CD8-positive, alpha-beta memory T cell (primary cell): ENCODE results near the gene CORO2B. TPM values are rescaled to one million over a fixed set of nuclear protein-coding genes. Genes with fewer than 3 reads are reported as not detected.
A peak's percentile ranks its signal among the peaks of the same experiment; 100 is the strongest.

Experiments used
- CTCF ChIA-PET: fragments of 350-600 bp; sonication (Branson Sonifier 250); formaldehyde crosslinking; loops from one replicate; lab custom pipeline; 2021; ENCODE audit warnings: antibody characterized with exemption; lab: Charles Lee
- POLR2A ChIA-PET: fragments of 350-600 bp; sonication (Branson Sonifier 250); formaldehyde crosslinking; loops from one replicate; lab custom pipeline; 2021; ENCODE audit warnings: antibody characterized with exemption; lab: Charles Lee
- DNase-seq, 5 donors: peaks; one replicate each; pipeline versions ENCODE4 v3.0.0 to v3.0.0-alpha.2; 2020 to 2022; ENCODE audit warnings: mixed read lengths in 1 of 5
- H3K27ac ChIP-seq: one replicate; pipeline ENCODE4 v1.7.0; 2013; ENCODE audit warnings: low read depth, mild to moderate bottlenecking, low read length, moderate library complexity
- H3K27me3 ChIP-seq: 2 replicates; pipeline ENCODE4 v1.7.0; 2013; ENCODE audit warnings: low read length, mild to moderate bottlenecking; ENCODE audit not compliant: insufficient read depth, poor library complexity, severe bottlenecking
- H3K36me3 ChIP-seq: 2 replicates; pipeline ENCODE4 v1.7.0; 2013; ENCODE audit warnings: mild to moderate bottlenecking, low read length, moderate library complexity; ENCODE audit not compliant: insufficient read depth
- H3K4me1 ChIP-seq: 2 replicates; pipeline ENCODE4 v1.7.0; 2013; ENCODE audit warnings: mild to moderate bottlenecking, low read length, moderate library complexity; ENCODE audit not compliant: insufficient read depth
- H3K4me3 ChIP-seq: 2 replicates; pipeline ENCODE4 v1.7.0; 2013; ENCODE audit warnings: mild to moderate bottlenecking, low read length
- H3K9me3 ChIP-seq: 2 replicates; pipeline ENCODE4 v1.7.0; 2013; ENCODE audit warnings: mild to moderate bottlenecking, low read length
- H3K27ac Mint-ChIP-seq, 8 donors: one replicate each; pipeline ENCODE4 v1.8.0; 2020 to 2021; ENCODE audit warnings: mixed read lengths in 8 of 8, mild to moderate bottlenecking in 6 of 8, inconsistent platforms in 3 of 8, moderate library complexity in 3 of 8
- H3K27me3 Mint-ChIP-seq, 2 donors: one replicate each; pipeline ENCODE4 v1.8.0; 2020 to 2021; ENCODE audit warnings: mixed read lengths in 2 of 2, mild to moderate bottlenecking in 1 of 2, moderate library complexity in 1 of 2
- H3K36me3 Mint-ChIP-seq, 3 donors: one replicate each; pipeline ENCODE4 v1.8.0; 2020 to 2021; ENCODE audit warnings: mixed read lengths in 3 of 3, inconsistent platforms in 1 of 3, mild to moderate bottlenecking in 1 of 3
- H3K4me1 Mint-ChIP-seq, 3 donors: one replicate each; pipeline ENCODE4 v1.8.0; 2020 to 2021; ENCODE audit warnings: mixed read lengths in 3 of 3, inconsistent platforms in 1 of 3, mild to moderate bottlenecking in 1 of 3
- H3K4me3 Mint-ChIP-seq, 7 donors: one replicate each; pipeline ENCODE4 v1.8.0; 2020 to 2021; ENCODE audit warnings: mixed read lengths in 7 of 7, mild to moderate bottlenecking in 6 of 7, moderate library complexity in 4 of 7, inconsistent platforms in 2 of 7
- H3K9me3 Mint-ChIP-seq, 5 donors: one replicate each; pipeline ENCODE4 v1.8.0; 2020 to 2022; ENCODE audit warnings: mixed read lengths in 5 of 5, mild to moderate bottlenecking in 3 of 5, moderate library complexity in 2 of 5, inconsistent platforms in 1 of 5
- polyA plus RNA-seq: library from polyadenylated mRNA; unstranded; fragments of 300-500 nt; fragmentation: Illumina TruSeq; gene quantifications from one replicate; pipeline ENCODE4 v1.2.3, GENCODE V29; 2021
- total RNA-seq, 2 experiments: library from RNA; stranded (reverse); gene quantifications; one replicate each; pipeline ENCODE4 v1.2.3, GENCODE V29; 2021

Gene CORO2B
- total and polyA plus RNA-seq, 3 experiments from 2014 or later, result not detected

DNA sequence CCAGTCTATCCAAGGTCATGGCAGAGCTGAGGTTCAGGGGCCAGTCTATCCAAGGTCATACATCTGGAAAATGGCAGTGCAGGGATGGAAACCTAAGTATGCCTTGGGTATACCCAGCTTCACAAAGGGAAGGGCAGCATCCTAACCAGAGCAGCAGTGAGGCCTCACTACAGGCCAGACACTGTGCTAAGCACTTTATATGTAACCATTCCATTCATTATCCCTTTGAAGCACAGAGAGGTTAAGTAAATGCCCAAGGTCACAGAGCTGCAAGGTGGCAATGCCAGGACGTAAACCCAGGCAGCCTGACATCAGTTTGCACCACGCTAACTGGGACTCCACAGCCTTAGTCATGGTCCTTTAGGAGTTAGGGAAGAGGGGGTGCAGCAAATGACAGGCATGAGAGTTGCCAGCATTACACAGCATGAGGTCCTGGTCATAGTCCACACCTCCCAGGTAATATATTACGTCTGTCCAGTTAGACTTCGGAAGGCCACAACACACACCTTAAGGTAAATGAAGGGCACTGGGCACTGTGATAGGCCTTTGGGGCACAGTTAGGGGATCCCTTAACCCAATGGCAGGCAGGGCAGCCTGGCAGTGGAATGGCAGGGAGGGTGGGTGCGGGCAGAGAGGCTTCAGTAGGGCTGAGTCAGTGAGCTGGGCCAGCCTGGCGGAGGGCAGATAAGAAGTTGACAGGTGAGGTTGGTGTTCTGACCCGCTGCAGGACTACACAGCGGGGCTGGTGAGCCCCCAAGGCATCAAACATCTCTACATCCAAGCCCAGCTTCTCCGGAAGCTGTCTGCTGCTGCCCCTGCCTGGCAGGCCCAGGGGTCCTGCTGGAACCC is 21.1 kb upstream of the CORO2B start:
- H3K27ac Mint-ChIP-seq, result no peak overlapping the region
- H3K4me1 ChIP-seq, result peaks cover 11% of the 10 kb centered on the region
- H3K27me3 Mint-ChIP-seq, result peaks cover 31 to 82% of the 10 kb centered on the region in 2 donors
- H3K4me3 ChIP-seq, result no peak overlapping the region
- H3K9me3 ChIP-seq, result no peaks in the 10 kb centered on the region
- ChIA-PET CTCF (interaction anchor here (0.7 to 1.7 kb wide), 2 partner anchors 318 to 319 kb away, joined by 3 to 6 read pairs; no protein-coding TSS in a partner anchor), POLR2A (no interaction called here)
- H3K36me3 ChIP-seq, result no peaks in the 10 kb centered on the region
- peaks cover 10% of the 10 kb centered on the region for H3K27me3 ChIP-seq
- no peak for DNase-seq
- no peaks in the 10 kb centered on the region for H3K9me3 Mint-ChIP-seq
- H3K27ac ChIP-seq, result no peak overlapping the region
- no peaks in the 10 kb centered on the region for H3K36me3 Mint-ChIP-seq
- peaks cover 17 to 22% (median 22%) of the 10 kb centered on the region in 3 donors for H3K4me1 Mint-ChIP-seq
- H3K4me3 Mint-ChIP-seq, result peak overlapping the region in 1 of 7 donors; percentile 16

DNA sequence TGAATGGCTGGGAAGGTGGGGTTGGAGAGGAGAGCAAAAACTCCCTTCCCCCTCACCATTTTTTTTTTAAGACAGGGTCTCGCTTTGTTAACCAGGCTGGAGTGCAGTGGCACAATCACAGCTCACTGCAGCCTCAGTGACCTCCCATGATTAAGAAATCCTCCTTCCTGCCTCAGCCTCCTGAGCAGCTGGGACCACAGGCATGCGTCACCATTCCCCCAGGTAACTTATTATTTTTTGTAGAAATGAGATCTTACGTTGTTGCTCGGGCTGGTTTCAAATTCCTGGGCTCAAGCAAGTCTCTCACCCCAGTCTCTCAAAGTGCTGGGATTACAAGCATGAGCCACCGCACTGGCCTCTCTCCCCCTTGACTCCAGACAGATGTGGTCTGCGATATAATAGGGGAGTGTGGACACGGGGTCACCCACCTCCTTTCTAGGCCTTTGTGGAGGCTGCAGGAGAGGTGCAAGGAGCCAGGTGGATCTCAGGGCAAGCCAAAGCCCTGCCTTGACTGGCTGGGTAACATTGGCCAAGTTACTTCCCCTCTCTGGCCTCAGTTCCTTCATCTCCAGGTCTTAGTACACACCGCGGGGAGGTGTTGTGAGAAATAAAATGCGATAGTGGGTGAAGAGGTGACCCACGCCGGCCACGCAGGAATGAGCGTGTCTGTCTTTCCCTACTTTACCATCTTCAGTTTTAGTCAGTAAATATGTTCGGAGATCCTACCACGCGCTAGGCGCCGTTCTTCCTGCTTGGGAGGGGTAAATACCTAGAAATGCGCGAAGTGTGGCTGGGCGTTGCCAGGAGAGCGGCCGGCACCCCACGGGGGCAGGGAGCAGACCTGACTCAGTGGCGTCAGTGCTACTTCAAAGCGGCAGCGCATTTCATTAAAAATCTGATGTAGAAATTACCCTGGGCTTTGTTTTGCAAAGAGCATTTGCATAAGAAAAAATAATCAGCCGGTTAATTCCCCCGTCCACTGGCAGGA is 20.2 kb upstream of the CORO2B start:
- Mint-ChIP-seq H3K36me3 (no peaks in the 10 kb centered on the region), H3K27ac (peak overlapping the region in 1 of 8 donors; percentile 20), H3K27me3 (peaks cover 27 to 77% of the 10 kb centered on the region in 2 donors), H3K4me1 (peaks cover 17 to 22% (median 22%) of the 10 kb centered on the region in 3 donors), H3K9me3 (no peaks in the 10 kb centered on the region), H3K4me3 (peak overlapping the region; percentile 67 to 91 (median 78))
- ChIA-PET POLR2A (no interaction called here), CTCF (interaction anchor here (0.8 to 3.0 kb wide), 8 partner anchors 9 to 317 kb away, joined by 3 to 42 read pairs (median 9); no protein-coding TSS in a partner anchor)
- Histone ChIP-seq H3K27ac (no peak overlapping the region), H3K9me3 (no peaks in the 10 kb centered on the region), H3K27me3 (peaks cover 10% of the 10 kb centered on the region), H3K36me3 (no peaks in the 10 kb centered on the region), H3K4me3 (peak overlapping the region; percentile 36), H3K4me1 (peaks cover 11% of the 10 kb centered on the region)
- DNase-seq, result no peak

DNA sequence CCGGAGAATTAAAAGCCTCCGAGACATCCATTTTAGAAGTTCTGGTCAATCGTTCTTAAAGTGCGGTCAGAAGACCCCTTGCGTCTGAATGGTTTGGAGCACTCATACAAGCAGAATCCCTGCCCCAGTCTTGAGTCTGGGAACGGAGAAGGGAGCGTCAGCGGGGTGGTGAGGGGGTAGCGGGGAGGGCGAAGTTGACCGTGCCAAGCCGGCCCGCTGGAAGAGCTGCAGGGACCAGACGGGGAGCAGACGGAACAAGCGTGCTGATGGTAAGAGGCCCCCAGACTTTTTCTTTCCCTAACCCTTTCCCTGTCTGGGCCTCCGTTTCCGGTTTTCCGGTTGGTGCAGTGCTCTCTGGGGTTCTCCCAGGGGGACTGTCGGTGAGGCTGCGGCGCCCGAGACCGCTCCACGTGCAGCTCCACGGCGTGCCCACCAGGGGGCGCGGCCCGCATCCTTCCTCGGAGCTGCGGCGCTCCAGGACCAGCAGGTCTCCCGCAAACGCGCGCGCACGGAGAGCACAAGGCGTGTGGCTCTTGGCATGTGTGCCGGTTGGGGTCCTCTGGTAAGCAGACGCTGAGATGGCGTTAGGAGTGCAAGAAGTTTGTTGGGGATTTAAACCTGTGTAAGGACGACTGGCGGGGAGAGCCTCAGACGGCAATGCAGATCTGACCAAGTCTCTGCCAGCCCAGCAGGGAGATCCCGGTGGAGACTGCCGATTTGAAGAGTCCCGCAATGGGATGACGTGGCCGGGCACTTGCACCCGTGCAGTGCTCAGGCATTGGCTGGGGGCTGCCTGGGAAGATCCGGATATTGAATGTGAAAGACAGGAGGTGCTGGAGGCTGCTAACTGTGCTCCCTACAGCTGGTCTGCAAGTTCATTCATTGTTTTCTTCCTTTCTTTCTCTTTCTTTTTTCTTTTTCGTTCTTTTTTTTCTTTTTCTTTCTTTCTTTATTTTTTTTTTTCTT is 19.2 kb upstream of the CORO2B start:
- Mint-ChIP-seq H3K4me3 (peak overlapping the region; percentile 67 to 91 (median 78)), H3K9me3 (no peaks in the 10 kb centered on the region), H3K4me1 (peaks cover 17 to 22% (median 22%) of the 10 kb centered on the region in 3 donors), H3K27ac (no peak overlapping the region), H3K27me3 (peaks cover 24 to 67% of the 10 kb centered on the region in 2 donors), H3K36me3 (no peaks in the 10 kb centered on the region)
- Histone ChIP-seq H3K9me3 (no peaks in the 10 kb centered on the region), H3K27ac (no peak overlapping the region), H3K27me3 (peaks cover 10% of the 10 kb centered on the region), H3K4me3 (peak overlapping the region; percentile 36), H3K36me3 (no peaks in the 10 kb centered on the region), H3K4me1 (peaks cover 11% of the 10 kb centered on the region)
- CTCF ChIA-PET, result interaction anchor here (0.8 to 3.0 kb wide), 13 partner anchors 10 to 316 kb away, joined by 3 to 42 read pairs (median 5); no protein-coding TSS in a partner anchor
- peak; percentile 47 to 71 (median 55) for DNase-seq
- POLR2A ChIA-PET, result no interaction called here

DNA sequence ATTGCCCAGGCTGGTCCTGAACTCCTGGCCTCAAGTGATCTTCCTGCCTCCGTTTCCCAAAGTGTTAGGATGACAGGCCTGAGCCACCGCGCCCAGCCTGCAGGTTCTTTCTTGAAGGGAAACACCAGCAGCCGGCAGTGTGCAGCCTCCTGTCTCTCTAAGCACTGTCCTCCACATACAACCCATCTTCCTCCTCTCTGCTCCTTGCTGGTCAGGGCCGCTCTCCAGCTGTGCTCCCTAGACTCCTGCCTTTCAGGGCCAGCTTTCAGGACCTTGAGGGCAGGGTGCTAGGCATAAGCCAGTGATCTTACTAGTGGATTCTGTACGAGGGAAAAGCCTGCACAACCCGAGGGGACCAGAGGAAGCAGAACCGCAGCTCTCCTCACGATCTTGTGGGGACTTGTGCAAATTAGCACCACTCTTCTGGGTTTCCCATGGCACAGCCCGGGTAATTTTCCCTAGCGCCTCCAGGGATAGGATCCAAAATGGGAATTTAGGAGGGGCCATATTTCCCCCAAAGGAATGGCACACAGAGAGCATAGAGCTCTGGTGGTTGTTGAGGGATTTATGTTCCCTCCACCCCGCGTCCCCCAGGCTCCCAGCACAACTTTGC is 18.2 kb upstream of the CORO2B start:
- Histone ChIP-seq H3K27me3 (peaks cover 10% of the 10 kb centered on the region), H3K36me3 (no peaks in the 10 kb centered on the region), H3K9me3 (no peaks in the 10 kb centered on the region), H3K27ac (no peak overlapping the region), H3K4me3 (no peak overlapping the region), H3K4me1 (peaks cover 11% of the 10 kb centered on the region)
- Mint-ChIP-seq H3K9me3 (no peaks in the 10 kb centered on the region), H3K4me3 (peak overlapping the region; percentile 33 to 82 (median 70)), H3K27me3 (peaks cover 18 to 60% of the 10 kb centered on the region in 2 donors), H3K4me1 (peaks cover 17 to 22% (median 22%) of the 10 kb centered on the region in 3 donors), H3K27ac (no peak overlapping the region), H3K36me3 (no peaks in the 10 kb centered on the region)
- POLR2A ChIA-PET, result no interaction called here
- CTCF ChIA-PET, result interaction anchor here (1.0 to 3.0 kb wide), 6 partner anchors 10 to 315 kb away, joined by 4 to 42 read pairs (median 10); no protein-coding TSS in a partner anchor
- DNase-seq, result no peak

DNA sequence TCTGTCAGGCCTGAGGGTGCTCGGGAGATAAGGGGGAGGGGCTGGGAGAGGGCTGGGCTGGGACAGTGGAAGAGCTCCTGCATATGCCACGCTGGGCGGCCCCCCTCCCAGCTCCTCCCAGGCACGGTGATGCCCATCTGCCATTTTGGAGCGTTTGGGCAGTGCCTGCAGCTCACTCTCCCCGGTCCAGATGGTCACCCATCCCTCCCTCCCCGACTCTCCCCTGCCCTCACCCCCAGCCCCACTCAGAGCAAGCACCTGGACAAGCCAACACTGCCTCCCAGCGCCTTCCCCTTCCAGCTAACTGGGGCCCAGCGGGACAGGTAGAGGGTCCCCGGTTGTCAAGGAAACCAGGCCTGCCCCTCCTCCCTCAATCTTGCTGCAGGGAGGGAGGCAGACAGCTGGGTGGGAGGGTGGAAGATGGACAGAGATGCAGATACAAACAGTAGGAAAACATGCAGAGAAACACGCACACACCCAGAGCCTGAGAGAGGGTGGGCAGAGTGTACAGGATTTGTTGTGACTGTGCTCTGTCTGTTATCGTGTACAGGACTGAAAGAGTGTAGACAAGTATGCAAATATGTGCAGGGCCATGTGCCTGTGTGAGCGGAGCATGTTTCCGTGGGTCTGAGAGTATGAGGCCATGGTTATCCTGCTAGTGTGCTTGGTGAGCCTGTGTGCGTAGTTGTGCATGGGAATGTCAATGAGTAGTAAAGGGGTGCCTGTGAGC is 17.5 kb upstream of the CORO2B start:
- CTCF ChIA-PET, result interaction anchor here (1.9 to 3.0 kb wide), 5 partner anchors 7 to 314 kb away, joined by 6 to 42 read pairs (median 12); no protein-coding TSS in a partner anchor
- peaks cover 18 to 55% of the 10 kb centered on the region in 2 donors for H3K27me3 Mint-ChIP-seq

DNA sequence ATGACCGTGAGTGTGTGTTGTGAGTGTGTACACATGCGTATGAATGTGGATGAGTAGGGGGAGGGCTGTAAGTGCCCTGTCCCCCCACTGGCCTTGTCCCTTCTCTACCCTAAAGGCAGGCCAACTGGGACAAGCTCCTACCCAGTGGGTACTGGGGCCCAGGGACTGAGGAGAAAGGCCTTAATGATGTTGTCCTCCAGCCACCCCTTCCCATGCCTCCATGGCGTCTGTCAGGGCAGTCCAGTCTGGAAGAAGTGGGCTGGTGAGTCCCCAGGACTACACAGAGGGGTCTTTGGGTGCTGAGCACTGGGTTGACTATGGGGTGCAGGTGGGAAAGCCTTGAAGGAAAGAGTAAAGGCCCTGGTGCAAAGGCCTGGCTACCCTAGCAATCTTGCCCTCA is 16.9 kb upstream of the CORO2B start:
- Mint-ChIP-seq H3K27ac (no peak overlapping the region), H3K9me3 (no peaks in the 10 kb centered on the region), H3K36me3 (no peaks in the 10 kb centered on the region), H3K27me3 (peaks cover 18 to 53% of the 10 kb centered on the region in 2 donors), H3K4me3 (no peak overlapping the region), H3K4me1 (peaks cover 17 to 22% (median 22%) of the 10 kb centered on the region in 3 donors)
- Histone ChIP-seq H3K4me1 (peaks cover 11% of the 10 kb centered on the region), H3K27ac (no peak overlapping the region), H3K36me3 (no peaks in the 10 kb centered on the region), H3K4me3 (no peak overlapping the region), H3K27me3 (peaks cover 10% of the 10 kb centered on the region), H3K9me3 (no peaks in the 10 kb centered on the region)
- ChIA-PET POLR2A (no interaction called here), CTCF (interaction anchor here (1.5 to 3.0 kb wide), 3 partner anchors 8 to 314 kb away, joined by 4 to 42 read pairs (median 6); no protein-coding TSS in a partner anchor)
- no peak for DNase-seq

More for the DNA sequence above, 17.5 kb upstream of the CORO2B start:
- H3K4me3 ChIP-seq, result no peak overlapping the region
- H3K27ac ChIP-seq, result no peak overlapping the region
- H3K9me3 ChIP-seq, result no peaks in the 10 kb centered on the region
- no peak for DNase-seq
- no peaks in the 10 kb centered on the region for H3K36me3 Mint-ChIP-seq
- peaks cover 11% of the 10 kb centered on the region for H3K4me1 ChIP-seq
- no peak overlapping the region for H3K4me3 Mint-ChIP-seq
- peaks cover 17 to 22% (median 22%) of the 10 kb centered on the region in 3 donors for H3K4me1 Mint-ChIP-seq
- H3K27ac Mint-ChIP-seq, result no peak overlapping the region
- no peaks in the 10 kb centered on the region for H3K36me3 ChIP-seq
- POLR2A ChIA-PET, result no interaction called here
- H3K9me3 Mint-ChIP-seq, result no peaks in the 10 kb centered on the region
- peaks cover 10% of the 10 kb centered on the region for H3K27me3 ChIP-seq
